ENCODE measurements around the gene BACH2.

The BACH2 gene

GRCh38 chr6:90241229-90241880 is 55.3 kb downstream of the BACH2 start:
- DNase-seq (ENCODE audit: low read depth in 4 of 4, low spot score in 1 of 4) = no peak

- no peak for DNase-seq (ENCODE audit: low read depth in 4 of 4, low spot score in 1 of 4)
Measured at GRCh38 chr6:90238496-90239266, 58.0 kb downstream of the BACH2 start.

GRCh38 chr6:90237350-90237990 is 59.2 kb downstream of the BACH2 start:
- no peak for DNase-seq (ENCODE audit: low read depth in 4 of 4, low spot score in 1 of 4)

GRCh38 chr6:90233994-90234393 is 62.6 kb downstream of the BACH2 start:
- peak in 2 of 4 experiments; percentile 48 to 68 for DNase-seq (ENCODE audit: low read depth in 4 of 4, low spot score in 1 of 4)

- DNase-seq (ENCODE audit: low read depth in 4 of 4, low spot score in 1 of 4) = no peak
Measured at GRCh38 chr6:90233213-90233612, 63.4 kb downstream of the BACH2 start.

GRCh38 chr6:90231798-90232197 is 64.8 kb downstream of the BACH2 start:
- DNase-seq (ENCODE audit: low read depth in 4 of 4, low spot score in 1 of 4) = no peak

GRCh38 chr6:90231308-90231707 is 65.3 kb downstream of the BACH2 start:
- DNase-seq (ENCODE audit: low read depth in 4 of 4, low spot score in 1 of 4) = no peak

GRCh38 chr6:90230548-90231215 is 66.0 kb downstream of the BACH2 start:
- no peak for DNase-seq (ENCODE audit: low read depth in 4 of 4, low spot score in 1 of 4)

- DNase-seq (ENCODE audit: low read depth in 4 of 4, low spot score in 1 of 4) = no peak
Measured at GRCh38 chr6:90229331-90230010, 67.2 kb downstream of the BACH2 start.

GRCh38 chr6:90227673-90228072 is 69.0 kb downstream of the BACH2 start:
- no peak for DNase-seq (ENCODE audit: low read depth in 4 of 4, low spot score in 1 of 4)

GRCh38 chr6:90227213-90227612 is 69.4 kb downstream of the BACH2 start:
- DNase-seq (ENCODE audit: low read depth in 4 of 4, low spot score in 1 of 4) = no peak

- no peak for DNase-seq (ENCODE audit: low read depth in 4 of 4, low spot score in 1 of 4)
Measured at GRCh38 chr6:90226257-90226656, 70.4 kb downstream of the BACH2 start.

GRCh38 chr6:90224196-90224595 is 72.4 kb downstream of the BACH2 start:
- DNase-seq (ENCODE audit: low read depth in 4 of 4, low spot score in 1 of 4) = no peak

GRCh38 chr6:90222724-90223198 is 73.9 kb downstream of the BACH2 start:
- DNase-seq (ENCODE audit: low read depth in 4 of 4, low spot score in 1 of 4) = peak in 2 of 4 experiments; percentile 38 to 45

GRCh38 chr6:90222008-90222407 is 74.6 kb downstream of the BACH2 start:
- DNase-seq (ENCODE audit: low read depth in 4 of 4, low spot score in 1 of 4) = no peak

- no peak for DNase-seq (ENCODE audit: low read depth in 4 of 4, low spot score in 1 of 4)
Measured at GRCh38 chr6:90221403-90221802, 75.2 kb downstream of the BACH2 start.

- no peak for DNase-seq (ENCODE audit: low read depth in 4 of 4, low spot score in 1 of 4)
Measured at GRCh38 chr6:90220273-90220672, 76.4 kb downstream of the BACH2 start.

GRCh38 chr6:90219209-90219985 is 77.2 kb downstream of the BACH2 start:
- DNase-seq (ENCODE audit: low read depth in 4 of 4, low spot score in 1 of 4) = no peak

- DNase-seq (ENCODE audit: low read depth in 4 of 4, low spot score in 1 of 4) = no peak
Measured at GRCh38 chr6:90218959-90219208, 77.8 kb downstream of the BACH2 start.

GRCh38 chr6:90217506-90218127 is 79.0 kb downstream of the BACH2 start:
- no peak for DNase-seq (ENCODE audit: low read depth in 4 of 4, low spot score in 1 of 4)
